Activated effector memory CD4-positive, alpha-beta T cell treated with Interleukin-2 at 50 U/mL for 16 hours (primary cell): Measurements from ENCODE around the gene SMDT1.

Experiments
- DNase-seq: peaks from one replicate; pipeline ENCODE4 v3.0.0-alpha.2; 2020

SMDT1 gene

DNA sequence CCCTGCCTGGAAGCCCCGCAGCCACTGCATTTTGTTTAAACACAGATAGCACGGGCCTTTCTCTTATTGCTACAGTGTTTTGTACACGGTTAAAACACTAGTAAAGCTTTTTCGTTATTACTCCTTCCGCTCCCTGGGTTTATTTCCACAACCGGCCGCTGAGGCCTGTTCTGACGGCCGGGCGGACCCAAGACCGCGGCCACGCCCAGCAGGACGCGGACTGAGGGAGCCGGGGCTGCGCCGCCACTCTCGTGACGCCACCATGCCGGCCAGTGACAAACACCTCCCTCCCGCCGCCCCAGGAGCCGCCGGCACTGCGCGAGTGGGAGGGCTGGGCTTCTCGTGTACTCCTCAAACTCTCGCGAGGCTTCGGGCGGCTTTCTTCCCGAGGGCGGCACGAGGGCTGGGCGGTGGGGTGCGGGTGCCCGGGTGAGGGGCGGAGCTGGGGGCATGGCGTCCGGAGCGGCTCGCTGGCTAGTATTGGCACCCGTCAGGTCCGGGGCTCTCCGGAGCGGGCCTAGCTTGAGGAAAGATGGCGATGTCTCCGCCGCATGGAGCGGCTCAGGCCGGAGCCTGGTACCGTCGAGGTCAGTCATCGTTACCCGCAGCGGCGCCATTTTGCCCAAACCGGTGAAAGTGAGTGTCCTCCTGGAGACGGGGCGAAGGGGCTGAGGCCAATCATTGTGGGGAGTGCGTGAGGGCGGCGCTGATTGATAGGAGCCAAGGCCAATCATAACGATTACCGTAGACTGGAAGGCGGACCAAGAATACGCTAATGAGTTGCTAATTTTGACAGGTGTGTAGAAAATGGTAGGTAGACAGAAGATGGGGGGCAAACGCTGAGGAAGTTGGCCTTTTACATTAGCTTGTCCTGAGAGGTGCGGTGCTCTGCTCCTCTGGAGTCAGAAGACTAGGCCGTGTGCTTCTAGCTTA lies at the start of gene SMDT1:
Gene SMDT1, plus strand, starts transcription at position 382 of the 933 bp plus-strand sequence. Its CDS starts 69 bp downstream, at position 451.
- peak; percentile 95 for DNase-seq

DNA sequence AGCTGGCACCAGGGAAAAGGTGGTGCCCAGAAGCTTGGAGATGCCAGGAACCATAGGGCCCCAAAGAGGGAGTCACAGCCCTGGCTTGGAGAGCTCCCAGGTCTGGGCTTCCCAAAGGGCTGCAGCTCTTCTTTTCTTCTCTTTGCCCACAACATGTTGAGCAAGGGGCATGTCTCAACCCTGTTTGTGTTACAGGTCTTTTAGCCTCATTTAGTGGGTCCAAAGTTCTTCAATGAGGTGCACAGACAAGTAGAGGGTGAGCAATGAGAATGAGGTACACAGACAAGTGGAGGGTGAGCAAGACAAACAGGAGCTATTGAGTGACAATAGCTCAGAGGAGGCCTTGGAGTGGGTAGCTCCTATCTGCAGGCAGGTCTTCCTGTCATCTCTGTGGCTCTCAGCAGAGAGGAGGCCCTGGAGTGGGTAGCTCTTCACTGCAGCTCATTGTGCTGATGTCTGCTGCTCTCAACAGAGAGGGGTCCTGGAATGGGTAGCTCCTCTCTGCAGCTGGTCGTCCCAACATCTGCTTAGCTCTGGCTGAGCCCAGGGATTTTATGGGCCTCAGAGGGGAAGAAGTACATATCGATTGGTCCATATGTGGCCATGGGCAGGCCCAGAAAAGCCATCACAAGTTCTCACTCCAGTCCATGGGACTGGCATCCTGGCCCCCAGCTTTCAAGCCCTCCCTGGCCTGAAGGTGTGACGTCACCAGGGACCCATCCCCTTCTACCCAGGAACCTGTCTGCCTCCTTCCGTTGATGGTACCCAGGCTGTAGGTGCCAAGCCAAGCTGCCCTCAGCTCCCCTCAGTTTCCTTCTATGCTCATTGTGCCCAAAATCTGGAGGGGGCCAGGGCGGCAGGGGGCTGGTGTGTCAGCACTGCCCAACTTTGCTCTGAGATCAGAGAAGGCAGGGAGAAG lies 46.0 kb upstream of the SMDT1 start:
- no peak for DNase-seq

- DNase-seq = no peak
These were observed 44.2 kb upstream of the SMDT1 start for GRCh38 chr22:42035256-42035655.

DNA sequence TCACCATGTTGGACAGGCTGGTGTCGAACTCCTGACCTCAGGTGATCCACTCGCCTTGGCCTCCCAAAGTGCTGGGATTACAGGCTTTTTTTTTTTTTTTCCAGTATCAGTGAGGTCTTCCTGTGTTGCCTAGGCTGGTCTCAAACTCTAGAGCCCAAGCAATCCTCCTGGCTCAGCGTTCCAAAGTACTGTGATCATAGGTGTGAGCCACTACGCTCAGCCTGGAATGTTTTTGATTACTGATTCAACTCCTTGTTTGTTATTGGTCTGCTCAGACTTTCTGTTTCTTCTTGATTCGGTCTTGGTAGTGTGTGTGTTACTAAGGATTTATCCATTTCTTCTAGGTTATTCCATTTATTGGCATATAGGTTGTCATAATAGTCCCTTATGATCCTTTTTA lies 40.2 kb upstream of the SMDT1 start:
- DNase-seq = no peak

DNA sequence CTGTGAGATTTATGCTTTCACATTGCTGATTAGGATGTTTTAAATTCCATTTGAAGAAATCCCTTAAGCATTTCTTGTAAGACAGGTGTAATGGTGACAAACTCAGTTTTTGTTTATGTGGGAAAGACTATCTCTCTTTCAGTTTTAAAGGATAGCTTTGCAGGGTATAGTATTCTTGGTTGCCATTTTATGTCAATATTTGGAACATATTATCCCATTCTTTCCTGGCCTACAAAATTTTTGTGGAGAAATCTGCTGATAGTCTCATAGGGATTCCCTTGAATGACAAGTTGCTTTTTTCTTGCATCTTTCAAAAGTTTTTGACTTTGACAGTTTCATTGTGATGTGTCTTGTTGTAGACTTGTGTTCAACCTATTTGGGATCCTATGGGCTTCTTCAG lies 37.7 kb upstream of the SMDT1 start:
- DNase-seq = no peak

DNA sequence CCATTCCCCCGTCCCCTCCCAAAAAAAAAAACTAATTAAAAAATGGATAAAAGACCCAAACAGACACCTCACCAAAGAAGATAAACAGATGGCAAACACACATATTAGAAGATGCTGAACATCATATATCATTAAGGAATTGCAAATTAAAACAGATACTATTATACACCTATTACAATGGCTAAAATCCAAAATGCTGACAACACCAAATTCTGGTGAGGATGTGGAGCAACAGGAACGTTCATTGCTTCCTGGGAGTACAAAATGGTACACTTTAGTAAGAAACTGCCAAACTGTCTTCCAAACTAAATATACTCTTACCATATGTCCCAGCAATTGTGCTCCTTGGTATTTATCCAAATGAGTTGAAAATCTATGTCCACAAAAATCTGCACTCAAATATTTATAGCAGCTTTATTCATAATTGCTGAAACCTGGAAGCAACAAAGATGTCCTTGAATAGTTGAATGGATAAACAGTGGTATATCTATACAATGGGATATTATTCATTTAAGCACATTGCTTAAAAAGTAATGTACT lies 28.8 kb upstream of the SMDT1 start:
- DNase-seq = no peak

GRCh38 chr22:42052765-42053164 lies 26.7 kb upstream of the SMDT1 start:
- no peak for DNase-seq

GRCh38 chr22:42056757-42057511 lies 22.6 kb upstream of the SMDT1 start:
- DNase-seq = no peak

- DNase-seq = no peak
These were observed 19.0 kb upstream of the SMDT1 start for GRCh38 chr22:42060489-42060888.

GRCh38 chr22:42061041-42061440 lies 18.5 kb upstream of the SMDT1 start:
- DNase-seq = no peak

- no peak for DNase-seq
These were observed 16.9 kb upstream of the SMDT1 start for GRCh38 chr22:42062506-42063170.

DNA sequence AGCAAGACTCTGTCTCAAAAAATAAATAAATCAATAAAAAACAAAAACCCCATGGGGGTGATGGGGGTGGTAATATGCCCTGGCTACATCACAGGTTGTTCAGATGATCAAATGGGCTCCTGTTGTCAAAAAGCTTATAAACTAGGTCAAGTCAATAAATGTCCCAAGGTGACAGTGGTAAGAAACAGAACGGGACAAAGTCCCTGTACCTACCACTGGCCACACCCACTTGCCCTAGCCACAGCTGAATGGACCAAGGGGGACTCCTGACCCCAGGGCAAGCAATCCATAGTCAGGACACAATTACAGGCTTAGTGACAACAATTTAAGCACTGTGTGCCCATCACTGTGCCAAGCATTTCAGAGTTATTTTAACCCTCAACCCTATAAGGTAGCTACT lies 14.9 kb upstream of the SMDT1 start:
- DNase-seq = no peak

DNA sequence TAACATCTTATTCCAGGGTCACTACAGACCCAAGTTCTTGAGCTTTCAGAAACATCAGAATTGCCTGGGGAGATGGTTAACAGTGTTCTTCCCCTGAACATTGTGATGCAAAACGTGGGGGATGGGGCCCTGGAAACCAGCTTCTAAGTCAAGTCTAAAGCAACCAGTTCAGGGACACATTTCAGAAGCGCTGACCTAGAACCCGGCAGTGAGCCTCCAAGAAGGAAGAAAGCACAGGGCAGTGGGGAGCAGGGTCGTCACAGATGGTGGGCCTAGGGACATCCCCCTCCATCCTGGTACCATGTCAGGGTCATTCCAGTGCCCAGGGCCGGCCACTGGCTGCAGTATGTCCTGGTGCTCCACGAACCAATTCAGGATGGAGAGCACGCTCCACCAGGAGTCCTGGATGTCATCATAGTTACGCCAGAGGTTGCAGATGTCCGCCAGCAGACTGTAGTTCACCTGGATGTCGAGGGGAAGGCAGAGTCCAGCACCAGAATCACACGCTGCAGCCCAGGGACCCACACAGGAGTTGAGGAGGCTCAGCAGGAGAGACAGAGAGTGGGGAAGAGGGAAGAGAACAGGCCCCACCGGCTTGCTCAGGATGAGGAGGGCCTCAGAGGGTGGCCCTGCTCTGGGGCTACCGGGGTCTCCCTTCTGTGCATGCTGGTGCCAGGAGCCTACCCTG lies 13.9 kb upstream of the SMDT1 start:
- no peak for DNase-seq

DNA sequence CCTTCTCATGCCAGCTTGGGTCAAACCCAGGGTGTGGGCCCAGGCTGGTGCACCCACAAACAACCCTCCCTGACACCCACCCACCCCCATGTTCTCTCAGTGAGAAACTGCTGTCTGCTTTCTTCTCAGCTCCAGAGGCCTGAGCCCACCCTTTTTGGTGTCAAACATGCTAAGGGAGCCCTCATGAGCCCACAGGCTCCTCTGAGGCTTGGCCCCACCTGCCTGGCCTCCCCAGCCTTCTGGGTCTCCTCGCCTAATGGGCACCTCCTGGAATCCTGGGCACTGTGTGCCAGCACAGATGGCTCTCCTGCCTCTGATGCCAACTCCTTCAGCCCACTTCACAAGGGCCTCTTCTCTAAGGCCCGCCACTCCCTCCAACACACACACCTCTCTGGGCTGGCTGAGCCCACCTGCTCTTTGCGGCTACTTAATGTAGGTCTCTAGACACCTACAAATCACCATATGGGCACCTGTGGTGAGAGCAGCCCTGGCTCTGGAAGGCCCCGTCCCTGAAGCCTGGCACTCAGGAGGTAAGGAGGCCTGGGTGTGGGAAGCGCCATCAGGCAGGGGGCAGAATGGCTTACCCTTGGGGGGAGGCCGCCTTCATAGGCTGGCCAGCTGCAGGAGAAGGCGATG lies 13.3 kb upstream of the SMDT1 start:
- no peak for DNase-seq

GRCh38 chr22:42066937-42067336 lies 12.6 kb upstream of the SMDT1 start:
- DNase-seq = no peak

DNA sequence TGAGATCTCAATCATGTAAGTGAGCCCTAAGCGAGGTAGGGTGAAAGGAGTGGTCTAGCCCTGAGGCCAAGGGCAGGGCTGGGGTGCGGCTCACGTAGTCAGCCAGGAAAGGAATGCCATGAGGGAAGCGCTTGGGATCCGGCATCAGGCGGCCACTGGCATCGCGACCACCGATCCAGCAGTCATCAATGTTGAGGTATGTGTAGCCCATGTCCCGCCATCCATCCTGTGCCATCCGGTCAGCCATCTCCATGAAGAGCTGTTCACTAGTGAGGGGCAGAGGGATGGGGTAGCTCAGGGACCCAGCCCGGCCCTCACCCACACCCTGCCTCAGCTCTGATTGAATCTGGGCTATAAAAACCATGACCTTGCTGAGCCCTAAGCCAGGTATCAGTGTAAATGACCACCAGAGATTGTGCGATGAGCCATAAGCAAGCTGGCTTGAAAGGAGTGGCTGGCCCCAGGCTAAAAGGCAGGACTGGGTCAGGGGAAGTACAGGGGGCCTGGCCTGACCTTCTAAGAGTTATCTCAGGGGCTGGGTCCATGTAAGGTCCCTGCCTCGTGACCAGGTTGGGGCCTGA lies 11.7 kb upstream of the SMDT1 start:
- DNase-seq = no peak

- no peak for DNase-seq
These were observed 11.2 kb upstream of the SMDT1 start for GRCh38 chr22:42068291-42068690.

DNA sequence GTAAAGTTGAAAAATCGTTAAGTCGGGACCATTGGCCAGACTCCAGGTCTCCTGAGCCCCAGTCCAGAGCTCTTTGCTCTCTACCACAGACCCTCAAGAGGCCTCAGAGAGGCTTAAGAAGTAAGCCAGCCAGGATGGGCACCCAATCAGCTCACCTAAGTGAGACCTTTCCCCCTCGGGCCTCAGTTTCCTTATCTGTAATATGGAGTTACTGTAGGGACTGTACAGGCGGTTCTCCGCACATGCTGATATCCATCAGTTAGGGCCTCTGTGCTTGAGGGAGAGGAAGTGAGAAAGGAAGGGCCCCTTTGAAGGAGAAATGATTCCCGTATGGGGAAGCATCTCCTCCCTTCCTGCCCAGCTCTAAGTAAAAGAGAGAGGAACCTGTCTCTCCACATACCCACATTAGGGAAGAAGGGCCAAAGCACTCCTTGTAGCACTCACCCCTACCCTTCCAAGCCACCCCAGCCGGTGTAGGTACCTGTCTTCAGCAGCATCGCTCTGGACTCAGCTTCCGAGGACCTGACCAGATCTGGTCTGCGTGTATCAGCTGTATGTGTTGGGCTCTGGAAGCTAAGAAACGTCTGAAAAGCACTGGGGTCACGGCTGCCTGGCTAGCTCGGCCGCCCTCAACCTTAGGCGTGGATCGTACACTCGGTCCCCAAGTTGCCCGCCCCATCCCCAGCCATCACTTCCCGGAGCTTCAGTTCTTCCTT lies 9.5 kb upstream of the SMDT1 start:
- DNase-seq = no peak

DNA sequence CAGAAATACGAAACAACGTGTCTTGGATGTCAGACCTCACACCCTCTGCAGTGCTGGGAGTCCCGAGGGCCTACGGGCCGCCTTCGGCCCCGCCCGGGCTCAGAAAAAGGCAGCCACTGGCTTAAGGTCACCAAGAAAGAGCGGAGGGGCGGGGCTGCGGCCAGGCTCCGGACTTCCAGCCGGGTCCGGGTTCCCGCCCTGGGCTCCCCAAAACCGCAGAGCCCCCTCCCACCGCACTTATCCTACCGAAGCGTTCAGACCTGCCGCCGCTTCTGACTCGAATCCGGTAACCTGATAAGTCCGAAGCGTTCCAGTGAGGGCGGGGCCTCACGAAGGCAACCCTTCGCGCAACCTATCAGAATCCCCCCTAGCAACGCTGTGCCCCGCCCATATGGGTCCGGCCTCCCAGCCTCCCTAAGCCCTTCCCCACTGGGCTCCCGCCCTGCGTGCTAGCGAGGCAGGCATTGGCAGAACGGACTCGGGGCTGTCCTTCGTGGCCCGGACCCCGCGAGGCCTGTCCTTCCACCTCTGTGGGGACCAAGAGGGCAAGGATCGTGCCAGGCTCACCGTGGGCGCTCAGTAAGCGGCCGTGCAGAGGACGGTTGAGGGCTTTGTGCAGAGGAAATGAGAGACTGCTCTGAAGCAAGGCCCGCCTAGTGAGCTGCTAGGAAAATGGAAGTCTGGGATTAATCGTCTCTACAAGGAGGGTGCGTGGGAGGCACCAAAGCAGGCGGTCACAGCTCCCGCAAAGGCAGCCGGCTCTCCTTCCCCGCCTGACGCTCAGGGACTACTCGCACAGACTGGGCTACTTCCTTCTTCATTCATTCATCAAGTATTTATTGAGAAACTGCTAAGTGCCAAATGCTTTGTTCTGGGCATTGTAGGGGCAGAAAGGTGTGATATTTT lies 8.7 kb upstream of the SMDT1 start, which contains the start of gene NAGA:
Gene NAGA, minus strand, starts transcription at position 296 of the 906 bp plus-strand sequence. CDS start 515 bp downstream, outside the sequence.
- DNase-seq = peak; percentile 86
